22Rv1 (cell line): ENCODE measurements around the gene FAM3D.

Source experiments
- ZFX ChIP-seq: fragments of 450-650 bp; IDR thresholded peaks from 2 replicates; pipeline ENCODE4 v1.6.1; 2017; ENCODE audit warnings: antibody characterized with exemption, borderline replicate concordance
- TF ChIP-seq, protein P1 (sequence below): fragments of 450-650 bp; IDR thresholded peaks from 2 replicates; pipeline ENCODE4 v1.5.1; 2017; ENCODE audit warnings: mild to moderate bottlenecking

DNA sequence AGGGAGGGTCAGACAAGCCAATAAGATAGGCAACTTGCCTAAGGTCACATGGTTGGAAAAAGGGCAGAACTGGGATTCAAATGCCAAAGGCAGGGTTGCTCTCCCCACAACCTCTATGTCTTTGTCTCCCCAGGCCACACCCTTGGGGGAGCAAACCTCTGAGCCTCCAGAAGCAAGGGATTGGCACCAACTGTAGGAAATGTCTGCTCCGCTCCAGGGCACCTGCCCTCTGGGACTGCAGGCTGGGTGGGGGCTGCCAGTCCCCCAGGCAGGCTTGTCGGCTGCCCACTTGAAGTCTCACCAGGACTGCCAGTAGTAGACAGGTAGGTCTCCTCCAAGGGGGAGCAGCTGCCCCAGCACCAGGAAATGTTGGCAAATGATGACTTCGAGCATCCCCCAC lies 2.0 kb downstream of the FAM3D start:
- TF ChIP-seq, protein P1, sequence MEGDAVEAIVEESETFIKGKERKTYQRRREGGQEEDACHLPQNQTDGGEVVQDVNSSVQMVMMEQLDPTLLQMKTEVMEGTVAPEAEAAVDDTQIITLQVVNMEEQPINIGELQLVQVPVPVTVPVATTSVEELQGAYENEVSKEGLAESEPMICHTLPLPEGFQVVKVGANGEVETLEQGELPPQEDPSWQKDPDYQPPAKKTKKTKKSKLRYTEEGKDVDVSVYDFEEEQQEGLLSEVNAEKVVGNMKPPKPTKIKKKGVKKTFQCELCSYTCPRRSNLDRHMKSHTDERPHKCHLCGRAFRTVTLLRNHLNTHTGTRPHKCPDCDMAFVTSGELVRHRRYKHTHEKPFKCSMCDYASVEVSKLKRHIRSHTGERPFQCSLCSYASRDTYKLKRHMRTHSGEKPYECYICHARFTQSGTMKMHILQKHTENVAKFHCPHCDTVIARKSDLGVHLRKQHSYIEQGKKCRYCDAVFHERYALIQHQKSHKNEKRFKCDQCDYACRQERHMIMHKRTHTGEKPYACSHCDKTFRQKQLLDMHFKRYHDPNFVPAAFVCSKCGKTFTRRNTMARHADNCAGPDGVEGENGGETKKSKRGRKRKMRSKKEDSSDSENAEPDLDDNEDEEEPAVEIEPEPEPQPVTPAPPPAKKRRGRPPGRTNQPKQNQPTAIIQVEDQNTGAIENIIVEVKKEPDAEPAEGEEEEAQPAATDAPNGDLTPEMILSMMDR: no peak
- no peak for TF ChIP-seq ZFX
